Neural cell (in vitro differentiated cells): ENCODE measurements around the gene DOCK8. TPM values are rescaled to one million over a fixed set of nuclear protein-coding genes. Genes with fewer than 3 reads are reported as not detected.

ENCODE experiments used
- H2AFZ ChIP-seq: fragments of 200-600, 300-800 bp; sonication (generic), shearing (Covaris generic); 2 replicates; pipeline ENCODE4 v1.6.0; 2014; ENCODE audit warnings: low read depth, mild to moderate bottlenecking, antibody characterized with exemption, low read length, moderate library complexity
- H3F3A ChIP-seq: fragments of 200-600 bp; shearing (Covaris generic); 2 replicates; pipeline ENCODE4 v1.6.1; 2016; ENCODE audit warnings: mild to moderate bottlenecking, moderate library complexity, mixed read lengths, antibody characterized with exemption, low read length; ENCODE audit not compliant: insufficient read depth, poor library complexity, severe bottlenecking
- H3K27ac ChIP-seq: fragments of 200-600, 300-800 bp; sonication (generic), shearing (Covaris generic); 2 replicates; pipeline ENCODE4 v1.5.1; 2014; ENCODE audit warnings: mild to moderate bottlenecking, low read length, moderate library complexity
- H3K27me3 ChIP-seq: fragments of 300-800, 200-600 bp; sonication (generic), shearing (Covaris generic); 2 replicates; pipeline ENCODE4 v1.6.0; 2014; ENCODE audit warnings: mild to moderate bottlenecking, low read depth, low read length, moderate library complexity; ENCODE audit not compliant: insufficient read depth
- H3K36me3 ChIP-seq: fragments of 300-800, 200-600 bp; sonication (generic), shearing (Covaris generic); 2 replicates; pipeline ENCODE4 v1.5.1; 2014; ENCODE audit warnings: mild to moderate bottlenecking, antibody characterized with exemption, low read length, moderate library complexity; ENCODE audit not compliant: insufficient read depth
- H3K4me2 ChIP-seq: fragments of 300-800, 200-600 bp; sonication (generic), shearing (Covaris generic); 2 replicates; pipeline ENCODE4 v1.6.0; 2014; ENCODE audit warnings: mild to moderate bottlenecking, low read length
- H3K4me3 ChIP-seq: fragments of 300-800, 200-600 bp; sonication (generic), shearing (Covaris generic); 2 replicates; pipeline ENCODE4 v1.5.1; 2014; ENCODE audit warnings: mild to moderate bottlenecking, low read length, moderate library complexity
- H3K79me2 ChIP-seq: fragments of 200-600 bp; shearing (Covaris generic); replicated peaks from 2 replicates; pipeline ENCODE4 v1.6.0; 2014; ENCODE audit warnings: mild to moderate bottlenecking, low read length, moderate library complexity; ENCODE audit not compliant: insufficient read depth
- H3K9ac ChIP-seq: fragments of 300-800, 200-600 bp; sonication (generic), shearing (Covaris generic); 2 replicates; pipeline ENCODE4 v1.6.1; 2016; ENCODE audit warnings: mild to moderate bottlenecking, low read length, mixed read lengths
- H3K9me2 ChIP-seq: fragments of 200-600 bp; shearing (Covaris generic); 2 replicates; pipeline ENCODE4 v1.6.1; 2016; ENCODE audit warnings: mild to moderate bottlenecking, low read length, mixed read lengths; ENCODE audit not compliant: insufficient read depth
- H3K9me3 ChIP-seq: fragments of 200-600, 300-800 bp; sonication (generic), shearing (Covaris generic); 2 replicates; pipeline ENCODE4 v1.6.1; 2016; ENCODE audit warnings: mild to moderate bottlenecking, mixed run types, low read length, moderate library complexity, mixed read lengths
- H4K20me1 ChIP-seq: fragments of 200-600 bp; shearing (Covaris generic); 2 replicates; pipeline ENCODE4 v1.6.1; 2016; ENCODE audit warnings: mild to moderate bottlenecking, mixed run types; ENCODE audit not compliant: insufficient read depth
- EP300 ChIP-seq: fragments of 450-650 bp; conservative IDR thresholded peaks from 2 replicates; pipeline ENCODE4 v1.6.1; 2014; ENCODE audit warnings: antibody characterized with exemption, mild to moderate bottlenecking, moderate library complexity; ENCODE audit not compliant: poor library complexity, severe bottlenecking
- MXI1 ChIP-seq: fragments of 450-650 bp; conservative IDR thresholded peaks from 2 replicates; pipeline ENCODE4 v1.6.1; 2014; ENCODE audit warnings: antibody characterized with exemption, mild to moderate bottlenecking; ENCODE audit not compliant: poor library complexity, severe bottlenecking
- POLR2AphosphoS5 ChIP-seq: IDR thresholded peaks from 2 replicates; pipeline ENCODE4 v1.6.1; 2012
- RAD21 ChIP-seq: fragments of 450-650 bp; conservative IDR thresholded peaks from 2 replicates; pipeline ENCODE4 v1.6.1; 2014; ENCODE audit warnings: antibody characterized with exemption, mild to moderate bottlenecking, moderate library complexity
- SMC3 ChIP-seq: fragments of 450-650 bp; conservative IDR thresholded peaks from 2 replicates; pipeline ENCODE4 v1.6.1; 2014; ENCODE audit warnings: antibody characterized with exemption, mild to moderate bottlenecking, moderate library complexity; ENCODE audit not compliant: poor library complexity
- TAF1 ChIP-seq: IDR thresholded peaks from 2 replicates; pipeline ENCODE4 v1.6.1; 2012; ENCODE audit warnings: low read depth
- polyA plus RNA-seq: library from polyadenylated mRNA; depleted of rRNA; stranded (reverse); fragments of >200 nt; gene quantifications from 2 replicates; pipeline ENCODE4 v1.2.3, GENCODE V29; 2014
- TF ChIP-seq, protein P1 (sequence below): IDR thresholded peaks from 2 replicates; pipeline ENCODE4 v1.6.1; 2012; ENCODE audit warnings: borderline replicate concordance
- TF ChIP-seq, protein P2 (sequence below): fragments of 450-650 bp; IDR thresholded peaks from 2 replicates; pipeline ENCODE4 v1.5.1; 2014; ENCODE audit warnings: antibody characterized with exemption, mild to moderate bottlenecking, moderate library complexity; ENCODE audit not compliant: poor library complexity, severe bottlenecking

The DOCK8 gene
- polyA plus RNA-seq, 1 donor from 2014 or later, result not detected

DNA sequence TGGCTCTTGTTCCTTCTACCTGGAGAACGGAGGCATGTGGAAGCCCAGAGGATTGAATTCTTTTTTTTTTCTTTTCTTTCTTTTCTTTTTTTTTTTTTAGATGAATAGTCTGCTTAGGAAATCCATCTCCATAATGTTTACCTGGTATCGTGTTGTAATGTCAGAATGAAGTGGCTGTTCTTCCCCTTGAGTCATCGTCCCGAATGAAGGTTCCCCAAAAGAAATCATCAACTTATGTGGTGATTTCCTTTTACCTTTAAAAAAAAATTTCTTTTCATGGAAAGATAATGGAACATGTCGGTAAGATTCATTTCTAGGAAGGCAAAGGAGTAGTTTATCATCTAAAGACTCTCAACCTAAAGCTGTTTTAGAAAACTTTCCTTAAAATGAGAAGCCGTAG lies 59.7 kb downstream of the DOCK8 start:
- no peaks in the 10 kb centered on the region for H3K27me3 ChIP-seq
- no peak overlapping the region for H3K27ac ChIP-seq
- no peak overlapping the region for H2AFZ ChIP-seq
- H3K9me3 ChIP-seq, result no peaks in the 10 kb centered on the region
- no peaks in the 10 kb centered on the region for H3K36me3 ChIP-seq
- H3K79me2 ChIP-seq, result no peaks in the 10 kb centered on the region
- H3K9me2 ChIP-seq, result no peaks in the 10 kb centered on the region
- no peak overlapping the region for H3K4me2 ChIP-seq
- H3F3A ChIP-seq, result no peaks in the 10 kb centered on the region
- H4K20me1 ChIP-seq, result no peaks in the 10 kb centered on the region
- H3K9ac ChIP-seq, result no peak overlapping the region
- H3K4me3 ChIP-seq, result no peak overlapping the region
- TF ChIP-seq RAD21 (no peak), TAF1 (no peak), EP300 (no peak), MXI1 (no peak), POLR2AphosphoS5 (no peak), SMC3 (no peak)
- TF ChIP-seq, protein P1, sequence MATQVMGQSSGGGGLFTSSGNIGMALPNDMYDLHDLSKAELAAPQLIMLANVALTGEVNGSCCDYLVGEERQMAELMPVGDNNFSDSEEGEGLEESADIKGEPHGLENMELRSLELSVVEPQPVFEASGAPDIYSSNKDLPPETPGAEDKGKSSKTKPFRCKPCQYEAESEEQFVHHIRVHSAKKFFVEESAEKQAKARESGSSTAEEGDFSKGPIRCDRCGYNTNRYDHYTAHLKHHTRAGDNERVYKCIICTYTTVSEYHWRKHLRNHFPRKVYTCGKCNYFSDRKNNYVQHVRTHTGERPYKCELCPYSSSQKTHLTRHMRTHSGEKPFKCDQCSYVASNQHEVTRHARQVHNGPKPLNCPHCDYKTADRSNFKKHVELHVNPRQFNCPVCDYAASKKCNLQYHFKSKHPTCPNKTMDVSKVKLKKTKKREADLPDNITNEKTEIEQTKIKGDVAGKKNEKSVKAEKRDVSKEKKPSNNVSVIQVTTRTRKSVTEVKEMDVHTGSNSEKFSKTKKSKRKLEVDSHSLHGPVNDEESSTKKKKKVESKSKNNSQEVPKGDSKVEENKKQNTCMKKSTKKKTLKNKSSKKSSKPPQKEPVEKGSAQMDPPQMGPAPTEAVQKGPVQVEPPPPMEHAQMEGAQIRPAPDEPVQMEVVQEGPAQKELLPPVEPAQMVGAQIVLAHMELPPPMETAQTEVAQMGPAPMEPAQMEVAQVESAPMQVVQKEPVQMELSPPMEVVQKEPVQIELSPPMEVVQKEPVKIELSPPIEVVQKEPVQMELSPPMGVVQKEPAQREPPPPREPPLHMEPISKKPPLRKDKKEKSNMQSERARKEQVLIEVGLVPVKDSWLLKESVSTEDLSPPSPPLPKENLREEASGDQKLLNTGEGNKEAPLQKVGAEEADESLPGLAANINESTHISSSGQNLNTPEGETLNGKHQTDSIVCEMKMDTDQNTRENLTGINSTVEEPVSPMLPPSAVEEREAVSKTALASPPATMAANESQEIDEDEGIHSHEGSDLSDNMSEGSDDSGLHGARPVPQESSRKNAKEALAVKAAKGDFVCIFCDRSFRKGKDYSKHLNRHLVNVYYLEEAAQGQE, result no peak
- TF ChIP-seq, protein P2, sequence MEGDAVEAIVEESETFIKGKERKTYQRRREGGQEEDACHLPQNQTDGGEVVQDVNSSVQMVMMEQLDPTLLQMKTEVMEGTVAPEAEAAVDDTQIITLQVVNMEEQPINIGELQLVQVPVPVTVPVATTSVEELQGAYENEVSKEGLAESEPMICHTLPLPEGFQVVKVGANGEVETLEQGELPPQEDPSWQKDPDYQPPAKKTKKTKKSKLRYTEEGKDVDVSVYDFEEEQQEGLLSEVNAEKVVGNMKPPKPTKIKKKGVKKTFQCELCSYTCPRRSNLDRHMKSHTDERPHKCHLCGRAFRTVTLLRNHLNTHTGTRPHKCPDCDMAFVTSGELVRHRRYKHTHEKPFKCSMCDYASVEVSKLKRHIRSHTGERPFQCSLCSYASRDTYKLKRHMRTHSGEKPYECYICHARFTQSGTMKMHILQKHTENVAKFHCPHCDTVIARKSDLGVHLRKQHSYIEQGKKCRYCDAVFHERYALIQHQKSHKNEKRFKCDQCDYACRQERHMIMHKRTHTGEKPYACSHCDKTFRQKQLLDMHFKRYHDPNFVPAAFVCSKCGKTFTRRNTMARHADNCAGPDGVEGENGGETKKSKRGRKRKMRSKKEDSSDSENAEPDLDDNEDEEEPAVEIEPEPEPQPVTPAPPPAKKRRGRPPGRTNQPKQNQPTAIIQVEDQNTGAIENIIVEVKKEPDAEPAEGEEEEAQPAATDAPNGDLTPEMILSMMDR, result no peak

DNA sequence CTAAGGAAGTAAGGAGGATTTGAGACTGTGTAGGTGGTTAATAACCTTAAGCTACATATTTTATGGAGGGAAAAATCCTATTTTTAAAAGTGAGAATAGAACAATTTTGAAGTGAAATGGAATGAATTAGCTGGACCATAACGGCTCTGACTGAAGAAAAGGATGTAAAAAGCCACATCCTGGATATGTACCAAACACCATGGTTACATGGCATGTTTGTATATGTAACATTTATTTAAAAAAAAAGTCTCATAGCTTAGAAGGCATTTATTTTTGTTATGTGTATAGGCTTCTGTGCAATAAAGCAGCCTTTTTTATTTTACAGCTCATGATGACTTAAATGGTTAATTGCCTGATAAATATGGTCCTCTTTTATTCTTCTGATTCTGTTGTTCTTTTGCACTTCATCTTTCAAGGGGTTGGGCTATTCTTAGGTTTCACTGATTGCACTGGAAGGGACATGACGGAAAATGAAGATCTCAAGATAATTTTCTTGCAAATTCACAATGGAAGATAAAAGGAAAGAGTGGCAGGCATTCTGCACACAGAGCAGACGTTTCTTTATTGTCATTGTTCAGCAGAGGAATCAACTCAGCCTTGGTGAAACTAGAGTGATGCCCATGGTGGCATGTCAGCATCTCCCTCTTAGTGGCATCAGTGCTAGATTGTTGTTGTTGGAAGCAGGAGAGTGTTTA lies 63.1 kb downstream of the DOCK8 start:
- H3K9ac ChIP-seq, result no peak overlapping the region
- no peaks in the 10 kb centered on the region for H3K9me2 ChIP-seq
- H3K36me3 ChIP-seq, result no peaks in the 10 kb centered on the region
- no peak overlapping the region for H3K27ac ChIP-seq
- no peak for TF ChIP-seq SMC3
- TF ChIP-seq POLR2AphosphoS5, result no peak
- TF ChIP-seq RAD21, result no peak
- TF ChIP-seq EP300, result no peak
- TF ChIP-seq, protein P1, result no peak
- TF ChIP-seq, protein P2, result no peak
- TF ChIP-seq TAF1, result no peak
- no peak for TF ChIP-seq MXI1
- no peaks in the 10 kb centered on the region for H4K20me1 ChIP-seq
- no peak overlapping the region for H2AFZ ChIP-seq
- no peaks in the 10 kb centered on the region for H3F3A ChIP-seq
- H3K79me2 ChIP-seq, result no peaks in the 10 kb centered on the region
- H3K27me3 ChIP-seq, result no peaks in the 10 kb centered on the region
- H3K4me2 ChIP-seq, result no peak overlapping the region
- no peaks in the 10 kb centered on the region for H3K9me3 ChIP-seq
- no peak overlapping the region for H3K4me3 ChIP-seq
